NCI-H748 (cell line): ENCODE data around the gene ABHD2.
"Not testable (repeated sequence)": the region's sequence is repeated elsewhere in the genome, so short reads cannot be mapped to it uniquely, and the experiment has no call there.

Experiments used
- DNase-seq: peaks from one replicate; lab custom pipeline; 2025; ENCODE audit not compliant: unreplicated experiment; lab: John Stamatoyannopoulos, UW

ABHD2 gene

GRCh38 chr15:89075101-89075640 is 13.1 kb upstream of the ABHD2 start:
- DNase-seq = no peak

GRCh38 chr15:89075846-89076245 is 12.4 kb upstream of the ABHD2 start:
- no peak for DNase-seq

GRCh38 chr15:89077750-89078149 is 10.5 kb upstream of the ABHD2 start:
- DNase-seq = no peak

- no peak for DNase-seq
These were observed 9.1 kb upstream of the ABHD2 start for GRCh38 chr15:89078851-89079810.

GRCh38 chr15:89081878-89082277 is 6.4 kb upstream of the ABHD2 start:
- no peak for DNase-seq

- no peak for DNase-seq
These were observed 5.0 kb upstream of the ABHD2 start for GRCh38 chr15:89083246-89083645.

- no peak for DNase-seq
These were observed 2.8 kb upstream of the ABHD2 start for GRCh38 chr15:89085289-89085926.

- DNase-seq = not testable (repeated sequence)
These were observed 2.3 kb upstream of the ABHD2 start for GRCh38 chr15:89085933-89086332.

GRCh38 chr15:89086390-89086789 is 1.9 kb upstream of the ABHD2 start:
- not testable (repeated sequence) for DNase-seq

GRCh38 chr15:89087161-89087829 is 961 bp upstream of the ABHD2 start:
- DNase-seq = no peak

GRCh38 chr15:89088605-89089315 is 504 bp downstream of the ABHD2 start:
- DNase-seq = peak; percentile 30

GRCh38 chr15:89089316-89090230 is 1.3 kb downstream of the ABHD2 start:
- no peak for DNase-seq

- DNase-seq = peak; percentile 42
These were observed 2.8 kb downstream of the ABHD2 start for GRCh38 chr15:89090791-89091626.

GRCh38 chr15:89091627-89092220 is 3.5 kb downstream of the ABHD2 start:
- no peak for DNase-seq

GRCh38 chr15:89093509-89093908 is 5.3 kb downstream of the ABHD2 start:
- no peak for DNase-seq

- DNase-seq = no peak
These were observed 6.8 kb downstream of the ABHD2 start for GRCh38 chr15:89095073-89095472.

- no peak for DNase-seq
These were observed 7.3 kb downstream of the ABHD2 start for GRCh38 chr15:89095556-89095955.

GRCh38 chr15:89096664-89097063 is 8.4 kb downstream of the ABHD2 start:
- no peak for DNase-seq
